Posterior cingulate gyrus (tissue), 11 donors: Measurements from ENCODE around the gene LHB.
A peak's percentile ranks its signal among the peaks of the same experiment; 100 is the strongest.
"Not testable (repeated sequence)": the region's sequence is repeated elsewhere in the genome, so short reads cannot be mapped to it uniquely, and the experiment has no call there.

Experiments used
- DNase-seq, 10 donors: peaks; one replicate each; pipeline versions ENCODE4 v3.0.0 to v3.0.0-alpha.2; 2020 to 2021; ENCODE audit warnings: mixed read lengths in 3 of 10
- intact Hi-C: fragments of 100-400 bp; cut with DNase I; formaldehyde crosslinking; loops from one replicate; pipeline ENCODE4 v1.15.1; 2023

The LHB gene

DNA sequence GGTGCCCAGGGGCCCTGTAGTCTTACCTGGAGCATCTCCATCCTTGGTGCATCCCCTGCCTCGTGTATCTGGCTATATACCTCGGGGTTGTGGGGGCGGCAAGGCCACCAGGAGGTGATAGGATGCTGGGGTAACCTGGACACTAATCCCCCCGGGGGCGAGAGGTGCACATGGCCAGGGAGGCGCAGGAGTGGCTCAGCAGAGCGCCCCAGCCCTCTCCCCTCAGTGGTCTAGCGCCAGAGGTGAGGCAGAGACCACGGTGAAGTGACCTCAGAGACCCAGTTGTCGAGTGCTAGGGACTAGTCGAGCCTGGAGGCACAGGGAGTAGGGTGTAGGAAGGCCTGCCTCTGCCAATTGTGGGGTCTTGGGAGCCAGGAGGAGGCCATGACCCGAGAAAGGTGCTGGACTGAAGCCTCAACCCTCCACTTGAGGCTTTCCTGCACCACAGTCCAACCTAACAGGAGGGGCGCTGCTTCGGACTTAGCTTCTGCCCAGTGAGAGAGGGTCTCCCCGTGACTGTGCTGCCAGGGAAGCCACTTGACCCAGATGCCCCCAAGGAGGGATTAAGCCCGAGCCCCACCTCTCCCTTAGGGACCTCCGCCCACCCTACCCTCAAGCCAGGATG is at the start of gene LHB:
Gene LHB (minus strand): TSS at position 51 of the 625 bp plus-strand sequence. CDS start 10 bp downstream, at position 41.
- DNase-seq = no peak
- intact Hi-C loops = no loop called here

DNA sequence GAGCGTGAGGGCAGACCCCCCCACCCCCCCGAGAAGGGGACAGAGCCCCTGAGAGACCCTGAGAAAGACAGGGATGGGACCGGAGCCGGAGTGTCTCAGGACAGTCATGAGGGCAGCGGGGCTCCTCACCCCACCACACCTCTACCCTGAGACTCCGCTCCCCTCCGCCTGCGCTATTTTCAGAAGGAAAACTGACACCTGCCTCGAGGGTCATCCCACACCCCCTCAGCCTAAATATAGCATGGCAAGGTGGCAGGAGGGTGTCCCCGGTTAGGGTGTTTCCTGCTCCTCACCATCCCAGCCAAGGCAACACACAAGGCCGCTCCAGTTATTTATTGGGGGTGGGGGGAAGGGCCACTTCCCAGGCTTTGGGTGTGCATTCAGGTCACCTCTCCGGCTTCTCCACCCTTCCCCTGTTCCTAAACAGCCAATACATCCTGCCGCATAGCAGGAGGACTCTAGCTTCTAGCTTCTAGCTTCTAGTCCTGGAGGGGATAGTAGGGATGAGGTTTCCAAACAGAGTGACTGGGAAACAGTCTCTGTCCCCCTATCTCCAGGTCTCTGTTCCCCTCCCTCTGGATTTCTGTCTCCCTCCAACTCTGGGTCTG is 49.1 kb upstream of the LHB start:
- peak in 1 of 10 donors; percentile 26 for DNase-seq
- intact Hi-C loops = no loop called here

DNA sequence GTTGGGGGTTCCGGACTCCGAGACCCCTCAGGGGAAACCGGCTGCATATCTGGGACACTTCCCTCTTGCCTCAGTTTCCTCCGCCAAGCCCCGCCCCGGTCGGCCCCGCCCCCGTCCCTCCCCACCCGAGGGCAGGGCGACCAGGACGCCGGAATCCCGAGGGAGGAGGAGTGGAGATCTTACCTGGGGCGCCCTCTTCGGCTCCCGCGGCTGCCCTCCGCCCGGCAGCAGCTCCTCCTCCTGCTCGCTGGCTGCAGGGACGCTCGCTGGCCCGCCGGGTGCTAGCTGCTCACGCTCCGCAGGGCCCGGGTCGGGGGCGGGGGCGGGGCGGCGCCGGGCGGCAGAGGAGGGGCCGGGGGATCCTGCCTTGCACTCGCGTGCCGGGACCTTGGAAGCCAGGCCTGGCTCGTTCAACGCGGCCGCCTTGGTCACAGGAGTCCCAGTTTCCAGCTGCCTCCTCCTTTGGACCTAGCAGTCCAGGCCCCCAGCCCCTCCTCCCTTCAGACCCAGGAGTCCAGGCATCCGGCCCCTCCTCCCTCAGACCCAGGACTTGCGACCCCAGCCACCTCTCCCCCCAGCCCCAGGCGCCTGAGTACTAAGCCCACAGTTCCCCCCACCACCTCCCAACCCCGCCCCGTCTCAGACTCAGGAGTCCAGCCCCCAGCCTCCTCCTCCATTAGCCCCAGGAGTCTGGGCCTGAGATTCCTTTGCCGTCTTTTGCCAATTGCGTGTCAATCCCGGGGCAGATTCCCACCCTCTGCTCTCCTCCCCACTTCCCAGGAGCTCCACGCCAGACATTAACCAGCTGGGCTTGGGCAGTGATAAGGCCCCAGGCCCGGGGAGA is 48.1 kb upstream of the LHB start, which contains the start of gene NTF4:
Gene NTF4 (minus strand): TSS at position 51 of the 844 bp plus-strand sequence. CDS start 2,821 bp downstream, outside the sequence.
- intact Hi-C loops = no loop called here
- DNase-seq = peak in 1 of 10 donors; percentile 59

DNA sequence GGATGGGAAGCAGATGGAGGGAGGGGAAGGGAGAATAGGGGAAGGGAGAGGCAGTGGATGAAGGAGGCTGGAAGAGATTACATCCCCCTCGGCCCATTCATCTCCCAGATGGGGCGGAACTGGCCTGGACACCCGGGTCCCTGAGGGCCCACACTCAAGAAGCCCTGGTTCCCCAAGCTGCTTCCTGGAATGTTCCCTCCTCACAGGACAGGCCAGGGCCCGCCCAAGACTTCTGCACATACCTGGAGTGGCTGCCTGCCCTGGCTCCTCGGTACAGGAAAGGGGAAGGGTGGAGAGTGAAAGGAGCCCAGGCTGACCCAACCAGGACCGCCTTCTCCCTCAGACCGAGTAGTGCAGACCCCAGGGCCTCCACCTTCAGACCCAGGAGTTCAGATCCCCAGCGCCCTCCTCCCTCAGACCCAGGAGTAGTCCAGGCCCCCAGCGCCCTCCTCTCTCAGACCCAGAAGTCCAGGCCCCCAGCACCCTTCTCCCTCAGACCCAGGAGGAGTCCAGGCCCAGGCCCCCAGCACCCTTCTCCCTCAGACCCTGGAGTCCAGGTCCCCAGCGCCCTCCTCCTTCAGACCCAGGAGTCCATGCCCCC is 47.2 kb upstream of the LHB start:
- intact Hi-C loops = no loop called here
- peak in 1 of 10 donors; percentile 72 for DNase-seq

DNA sequence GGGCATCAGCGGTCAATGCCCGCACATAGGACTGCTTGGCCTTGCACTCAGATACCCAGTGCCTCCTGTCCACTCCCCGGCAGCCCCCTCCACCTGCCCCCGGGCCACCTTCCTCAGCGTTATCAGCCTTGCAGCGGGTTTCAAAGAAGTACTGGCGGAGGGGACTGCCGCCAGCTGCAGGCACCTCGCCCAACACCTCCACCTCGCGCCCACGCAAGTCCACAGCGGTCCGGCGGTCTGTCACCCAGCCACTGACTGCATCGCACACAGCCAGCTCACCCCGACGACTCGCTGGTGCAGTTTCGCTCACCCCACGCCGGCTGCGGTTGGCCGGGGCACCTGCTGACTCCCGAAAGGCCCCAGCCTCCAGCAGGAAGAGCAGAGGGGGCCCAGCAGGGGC is 44.6 kb upstream of the LHB start:
- intact Hi-C loops = no loop called here
- DNase-seq = peak in 1 of 10 donors; percentile 66

GRCh38 chr19:49061000-49061399 is 44.1 kb upstream of the LHB start:
- intact Hi-C loops = no loop called here
- DNase-seq = no peak

DNA sequence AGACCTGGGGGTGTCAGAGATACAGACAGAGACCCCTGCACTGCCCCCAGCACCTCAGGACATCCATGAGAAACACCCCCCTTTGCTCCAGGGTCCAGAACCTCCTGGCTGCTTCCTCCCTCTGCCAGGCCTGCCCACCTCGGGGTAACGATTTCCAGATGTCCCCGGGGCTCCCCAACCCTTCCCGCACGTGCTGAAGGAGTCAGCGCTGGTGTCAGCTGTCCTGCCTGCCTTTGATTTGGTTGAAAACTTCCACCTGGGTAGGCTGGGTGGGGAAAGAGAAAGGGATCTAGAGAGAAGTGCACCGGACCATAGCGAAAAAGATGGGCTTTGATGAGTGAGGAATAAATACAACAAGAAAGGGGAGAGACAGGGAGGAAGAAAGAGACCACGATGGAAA is 42.2 kb upstream of the LHB start:
- intact Hi-C loops = no loop called here
- peak in 1 of 10 donors; percentile 22 for DNase-seq

DNA sequence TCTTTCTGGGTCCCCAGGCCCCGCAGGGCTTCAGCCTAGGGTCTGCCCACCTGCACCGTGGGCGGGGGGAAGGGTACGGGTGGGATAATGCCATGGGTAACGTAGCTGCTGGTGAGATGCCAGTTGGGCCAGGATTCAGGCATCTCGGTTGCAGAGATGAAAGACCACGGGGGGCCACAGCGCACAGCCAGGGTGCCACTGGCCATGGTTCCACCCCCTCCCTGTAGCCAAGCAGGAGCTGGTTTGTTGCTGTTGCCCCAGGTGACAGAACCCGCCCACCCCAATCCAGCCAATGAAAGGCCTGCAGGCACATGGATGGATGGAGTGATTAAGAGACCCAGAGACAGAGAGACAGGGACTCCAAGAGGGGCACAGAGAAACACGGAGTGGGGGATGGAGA is 41.7 kb upstream of the LHB start:
- intact Hi-C loops = no loop called here
- peak in 2 of 10 donors; percentile 21 to 63 for DNase-seq

GRCh38 chr19:49057636-49058234 is 40.8 kb upstream of the LHB start, which contains the start of gene CGB7:
Gene CGB7, minus strand, starts transcription at chr19:49057749. Its CDS starts 2,374 bp downstream, at chr19:49055375.
- DNase-seq = peak in 5 of 10 donors; percentile 8 to 87 (median 24)
- intact Hi-C loops = no loop called here

DNA sequence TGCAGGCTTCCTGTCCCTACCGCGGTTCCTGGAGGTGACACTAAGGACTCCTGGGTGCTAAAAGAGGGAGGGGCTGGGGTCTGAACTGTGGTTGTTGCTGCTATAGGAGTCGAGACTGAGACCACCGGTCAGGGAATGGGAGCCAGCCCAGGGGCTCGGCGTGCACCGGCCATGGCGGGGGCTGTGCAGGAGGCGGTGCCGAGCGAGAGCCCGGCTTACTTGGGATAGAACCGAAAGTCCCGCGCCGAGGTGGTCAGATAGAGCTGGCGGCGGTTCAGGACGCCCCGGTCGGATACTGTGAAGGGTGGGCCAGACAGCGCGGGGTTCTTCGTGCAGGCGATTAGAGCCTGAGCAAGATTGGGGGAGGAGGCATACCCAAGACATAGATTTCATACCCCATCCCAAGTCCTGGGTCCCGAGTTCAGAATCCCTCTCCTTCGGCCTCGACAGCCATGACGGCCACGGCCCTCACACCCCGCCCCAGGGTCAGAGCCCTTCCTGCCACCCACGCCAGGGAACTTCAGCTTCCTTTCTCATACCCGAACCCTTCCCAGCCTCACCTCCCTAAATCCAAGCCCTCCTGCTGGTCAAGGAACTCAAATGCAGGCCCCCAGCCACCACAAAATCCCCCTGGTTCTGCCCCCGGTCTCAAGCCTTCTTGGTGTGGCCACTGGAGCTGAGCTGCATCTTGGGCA is 40.2 kb upstream of the LHB start:
- intact Hi-C loops = not testable (repeated sequence)
- peak in 2 of 10 donors; percentile 60 to 67 for DNase-seq

DNA sequence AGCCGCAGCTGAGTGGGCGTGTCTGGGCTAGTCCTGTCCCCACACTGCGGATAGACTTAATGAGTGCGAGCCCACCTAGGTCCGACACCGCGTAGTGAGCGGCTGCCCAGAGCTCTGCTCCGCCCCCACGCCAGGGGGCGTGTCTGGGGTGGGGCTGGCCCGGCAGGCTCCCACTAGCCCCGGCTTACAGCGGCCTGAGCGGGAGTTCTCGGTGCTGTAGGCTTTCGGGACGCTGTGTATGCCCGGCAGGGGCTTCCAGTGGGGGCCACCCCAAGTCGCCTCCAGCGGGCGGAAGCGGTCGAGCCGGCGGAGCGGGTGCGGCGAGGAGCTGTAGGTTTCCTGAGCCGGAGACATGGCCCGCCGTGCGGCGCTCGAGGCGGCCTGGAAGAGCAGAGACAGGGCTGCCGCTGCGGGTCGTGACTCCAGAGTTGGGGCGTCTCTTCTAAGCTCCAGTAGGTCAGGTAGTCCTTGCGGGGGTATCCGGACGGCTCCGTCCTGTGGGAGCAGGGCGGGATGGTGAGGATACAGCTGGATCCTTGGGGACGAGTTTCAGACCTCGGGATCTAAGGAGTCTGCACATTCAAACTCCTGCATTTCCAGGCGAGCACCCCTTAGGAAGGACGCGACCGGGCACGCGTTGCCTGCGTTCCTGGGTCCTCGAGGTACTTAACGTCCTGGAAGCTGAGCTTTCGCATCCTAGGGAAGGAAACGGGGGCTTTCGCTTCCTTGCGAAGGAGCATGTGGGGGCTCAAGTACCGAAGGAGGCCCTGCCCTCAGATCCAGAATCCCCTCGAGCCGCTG is 39.4 kb upstream of the LHB start:
- peak in 6 of 10 donors; percentile 10 to 88 (median 52) for DNase-seq
- intact Hi-C loops = no loop called here

GRCh38 chr19:49050376-49051033 is 33.6 kb upstream of the LHB start:
- intact Hi-C loops = not testable (repeated sequence)
- DNase-seq = peak in 2 of 10 donors; percentile 68 to 80

DNA sequence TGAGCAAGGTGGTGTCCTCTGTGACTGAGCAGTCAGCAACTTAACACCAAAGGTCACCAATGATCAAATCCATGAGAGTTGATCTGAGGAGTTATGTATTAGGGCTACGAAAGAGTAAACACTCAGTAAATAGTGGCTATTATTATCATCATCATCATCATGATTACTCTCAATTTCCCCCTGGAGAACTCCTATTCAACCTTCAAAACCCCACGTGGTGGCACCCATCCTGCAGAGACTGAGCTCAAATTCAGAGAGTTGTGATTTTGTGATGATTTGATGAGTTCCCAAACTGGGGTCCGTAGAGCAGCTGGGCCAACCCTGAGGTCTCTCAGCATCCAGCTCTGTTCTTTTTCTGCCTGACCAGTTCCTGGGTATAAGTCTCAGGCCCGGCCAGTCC is 32.9 kb upstream of the LHB start:
- intact Hi-C loops, DNase-seq: not testable (repeated sequence)

DNA sequence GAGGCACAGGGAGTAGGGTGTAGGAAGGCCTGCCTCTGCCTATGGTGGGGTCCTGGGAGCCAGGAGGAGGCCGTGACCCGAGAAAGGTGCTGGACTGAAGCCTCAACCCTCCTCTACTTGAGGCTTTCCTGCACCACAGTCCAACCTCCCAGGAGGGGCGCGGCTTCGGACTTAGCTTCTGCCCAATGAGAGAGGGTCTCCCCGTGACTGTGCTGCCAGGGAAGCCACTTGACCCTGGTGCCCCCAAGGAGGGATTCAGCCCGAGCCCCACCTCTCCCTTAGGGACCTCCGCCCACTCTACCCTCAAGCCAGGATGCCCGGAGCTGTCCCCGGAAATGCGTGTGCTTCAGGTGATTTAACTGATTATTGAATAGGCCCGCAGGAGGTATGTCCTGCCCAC is 32.1 kb upstream of the LHB start, which contains the start of gene CGB8:
Gene CGB8 (minus strand): TSS at position 101 of the 400 bp plus-strand sequence. CDS start 372 bp downstream, outside the sequence.
- intact Hi-C loops = not testable (repeated sequence)

GRCh38 chr19:49043548-49043947 is 26.7 kb upstream of the LHB start, which contains the start of gene CGB5:
Gene CGB5, plus strand, starts transcription at chr19:49043848. Its CDS starts 362 bp downstream, at chr19:49044210.
- intact Hi-C loops = not testable (repeated sequence)
- peak in 2 of 10 donors; percentile 53 to 77 for DNase-seq

More for the DNA sequence above, 32.1 kb upstream of the LHB start, which contains the start of gene CGB8:
- peak in 1 of 10 donors; percentile 50 for DNase-seq

GRCh38 chr19:49042666-49043065 is 25.8 kb upstream of the LHB start:
- DNase-seq, intact Hi-C loops: not testable (repeated sequence)

- intact Hi-C loops = no loop called here
- DNase-seq = peak in 2 of 10 donors; percentile 63 to 83
Measured at GRCh38 chr19:49042177-49042576, 25.3 kb upstream of the LHB start.

DNA sequence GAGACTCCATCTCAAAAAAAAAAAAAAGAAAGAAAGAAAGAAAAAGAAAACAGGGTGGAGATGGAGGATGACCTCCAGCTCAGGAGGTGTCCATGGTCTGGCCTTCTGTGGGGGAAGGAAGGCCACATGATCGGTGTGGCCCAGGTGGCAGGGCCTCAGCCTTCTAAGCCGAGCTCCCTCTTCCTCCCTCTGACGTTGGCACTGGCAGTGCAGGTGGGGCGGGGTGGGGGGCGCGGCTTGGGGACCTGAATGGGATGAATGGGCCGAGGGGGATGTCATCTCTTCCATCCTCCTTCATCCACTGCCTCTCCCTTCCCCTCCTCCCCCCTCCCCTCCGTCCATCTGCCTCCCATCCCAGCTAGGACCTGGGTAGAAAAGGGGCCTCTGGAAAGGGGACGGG is 22.8 kb upstream of the LHB start:
- intact Hi-C loops = not testable (repeated sequence)
- DNase-seq = peak in 2 of 10 donors; percentile 55 to 61
